Neutrophil (primary cell): ENCODE measurements around the gene COPB1.

ENCODE experiments used
- H3K27ac ChIP-seq: fragments of 200-600 bp; sonication (generic); 2 replicates; pipeline ENCODE4 v1.5.1; 2016; ENCODE audit warnings: mild to moderate bottlenecking, moderate library complexity
- H3K27me3 ChIP-seq: fragments of 200-600 bp; sonication (generic); 2 replicates; pipeline ENCODE4 v1.6.0; 2016; ENCODE audit warnings: mild to moderate bottlenecking
- H3K36me3 ChIP-seq: fragments of 200-600 bp; sonication (generic); 2 replicates; pipeline ENCODE4 v1.5.1; 2017
- H3K4me1 ChIP-seq, 2 experiments: fragments of 200-600 bp in 1 of 2; sonication (generic) in 1 of 2; 1 replicate in 1 of 2; 2 replicates in 1 of 2; pipeline versions ENCODE4 v1.5.1 to v1.6.1; 2013 to 2016; ENCODE audit warnings: low read depth in 1 of 2, low read length in 1 of 2, mild to moderate bottlenecking in 1 of 2, moderate library complexity in 1 of 2; ENCODE audit not compliant: control insufficient read depth in 1 of 2, insufficient read depth in 1 of 2
- H3K4me3 ChIP-seq, 2 experiments: fragments of 200-600 bp in 1 of 2; sonication (generic) in 1 of 2; 1 replicate in 1 of 2; 2 replicates in 1 of 2; pipeline ENCODE4 v1.5.1; 2013 to 2016; ENCODE audit warnings: low read depth in 1 of 2, low read length in 1 of 2, mild to moderate bottlenecking in 1 of 2, moderate library complexity in 1 of 2
- H3K9me3 ChIP-seq: fragments of 200-600 bp; sonication (generic); 2 replicates; pipeline ENCODE4 v1.5.1; 2016
- TF ChIP-seq, protein P1 (sequence below): fragments of 200-600 bp; sonication (generic); IDR thresholded peaks from 2 replicates; pipeline ENCODE4 v1.5.1; 2016; ENCODE audit warnings: antibody characterized with exemption

The COPB1 gene

DNA sequence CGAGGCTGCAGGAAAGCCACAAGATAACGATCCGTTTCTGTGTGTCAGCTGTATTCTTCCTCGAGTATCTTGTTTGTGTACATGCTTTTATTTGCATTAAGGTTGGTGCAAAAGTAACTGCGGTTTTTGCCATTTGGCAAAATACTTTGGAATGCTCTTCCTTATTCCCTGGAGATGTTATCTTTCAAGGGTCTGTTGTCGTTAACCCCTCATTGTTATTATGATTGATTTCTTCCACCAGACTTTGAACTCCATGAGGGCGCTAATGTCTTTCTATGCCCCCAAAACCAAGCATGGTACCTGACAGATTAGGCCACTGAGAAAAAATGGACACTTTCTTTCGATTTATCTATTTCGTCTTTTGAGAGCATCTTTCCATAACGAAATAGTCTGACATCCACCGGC lies 21.1 kb upstream of the COPB1 start:
- H3K27ac ChIP-seq: peak overlapping the region; percentile 94
- TF ChIP-seq, protein P1, sequence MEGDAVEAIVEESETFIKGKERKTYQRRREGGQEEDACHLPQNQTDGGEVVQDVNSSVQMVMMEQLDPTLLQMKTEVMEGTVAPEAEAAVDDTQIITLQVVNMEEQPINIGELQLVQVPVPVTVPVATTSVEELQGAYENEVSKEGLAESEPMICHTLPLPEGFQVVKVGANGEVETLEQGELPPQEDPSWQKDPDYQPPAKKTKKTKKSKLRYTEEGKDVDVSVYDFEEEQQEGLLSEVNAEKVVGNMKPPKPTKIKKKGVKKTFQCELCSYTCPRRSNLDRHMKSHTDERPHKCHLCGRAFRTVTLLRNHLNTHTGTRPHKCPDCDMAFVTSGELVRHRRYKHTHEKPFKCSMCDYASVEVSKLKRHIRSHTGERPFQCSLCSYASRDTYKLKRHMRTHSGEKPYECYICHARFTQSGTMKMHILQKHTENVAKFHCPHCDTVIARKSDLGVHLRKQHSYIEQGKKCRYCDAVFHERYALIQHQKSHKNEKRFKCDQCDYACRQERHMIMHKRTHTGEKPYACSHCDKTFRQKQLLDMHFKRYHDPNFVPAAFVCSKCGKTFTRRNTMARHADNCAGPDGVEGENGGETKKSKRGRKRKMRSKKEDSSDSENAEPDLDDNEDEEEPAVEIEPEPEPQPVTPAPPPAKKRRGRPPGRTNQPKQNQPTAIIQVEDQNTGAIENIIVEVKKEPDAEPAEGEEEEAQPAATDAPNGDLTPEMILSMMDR: no peak
- peak overlapping the region; percentile 77 to 95 for H3K4me3 ChIP-seq
- H3K27me3 ChIP-seq: no peaks in the 10 kb centered on the region
- peaks cover 16% of the 10 kb centered on the region for H3K36me3 ChIP-seq
- peaks cover 16 to 21% of the 10 kb centered on the region in 2 experiments for H3K4me1 ChIP-seq
- H3K9me3 ChIP-seq: no peaks in the 10 kb centered on the region

DNA sequence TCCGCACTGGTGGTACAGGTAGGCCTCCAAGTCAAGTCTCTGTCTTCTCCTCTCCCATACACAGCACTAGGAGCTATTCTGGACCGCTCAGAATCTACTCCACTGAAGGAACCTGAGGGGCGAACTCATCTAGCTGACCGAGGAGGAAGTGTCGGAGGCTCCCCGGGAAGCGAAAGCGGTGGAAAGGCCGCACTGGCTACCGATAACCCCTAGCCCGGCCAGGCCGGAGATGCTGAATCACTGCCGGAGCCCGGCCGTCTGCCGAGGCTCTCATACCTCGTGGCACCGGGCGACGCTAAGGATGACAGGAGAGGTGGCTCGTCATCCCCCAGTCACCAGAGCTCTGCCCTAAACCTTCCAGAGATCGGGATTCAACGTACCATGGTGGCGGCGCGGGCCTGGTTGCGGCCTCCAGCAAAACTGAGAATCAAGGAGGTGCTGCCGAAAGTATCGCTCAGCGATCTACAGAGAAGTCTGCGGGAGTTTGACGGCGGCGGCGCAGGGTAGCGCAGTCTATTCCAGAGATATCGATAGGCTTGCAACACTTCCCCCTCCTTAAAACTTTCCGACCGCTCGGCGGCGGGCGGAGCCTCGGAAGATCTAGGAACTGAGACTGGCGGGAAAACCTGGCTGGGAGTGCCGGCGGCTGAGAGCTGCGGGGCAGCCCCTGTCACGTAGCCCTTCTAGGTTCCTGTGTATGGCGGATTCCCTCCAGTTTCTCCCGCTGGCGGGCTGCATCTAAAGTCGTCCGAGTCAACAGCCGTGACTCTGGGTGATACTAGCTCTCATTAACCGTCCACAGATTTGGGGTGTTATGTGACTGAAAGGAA lies 20.5 kb upstream of the COPB1 start, which contains the start of gene PSMA1:
Gene PSMA1, minus strand, starts transcription at position 470 of the 830 bp plus-strand sequence. Its CDS starts 87 bp downstream, at position 383.
- peaks cover 20% of the 10 kb centered on the region for H3K36me3 ChIP-seq
- H3K4me1 ChIP-seq: peaks cover 16 to 21% of the 10 kb centered on the region in 2 experiments
- H3K4me3 ChIP-seq: peak within 1 kb of the TSS; percentile 77 to 95
- no peaks in the 10 kb centered on the region for H3K27me3 ChIP-seq
- TF ChIP-seq, protein P1: peak; percentile 92
- no peaks in the 10 kb centered on the region for H3K9me3 ChIP-seq
- peak within 1 kb of the TSS; percentile 94 for H3K27ac ChIP-seq

DNA sequence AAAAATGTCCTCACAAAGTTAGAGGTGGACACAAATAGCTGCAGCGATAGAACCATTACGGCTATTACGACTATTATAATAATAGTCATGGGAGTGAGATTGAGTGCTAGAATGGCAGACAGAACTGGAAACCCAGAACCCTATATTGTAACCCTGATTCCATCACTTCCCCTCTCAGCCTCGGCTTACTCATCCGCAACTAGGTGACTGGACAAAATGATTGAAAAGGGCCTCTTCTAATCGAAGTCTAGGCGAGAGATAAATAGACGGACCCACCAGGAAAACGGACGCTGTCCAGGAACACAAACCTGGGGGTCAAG lies 19.9 kb upstream of the COPB1 start:
- Histone ChIP-seq H3K4me3 (peak overlapping the region; percentile 77 to 95), H3K9me3 (no peaks in the 10 kb centered on the region), H3K27ac (peak overlapping the region; percentile 94), H3K27me3 (no peaks in the 10 kb centered on the region), H3K36me3 (peaks cover 25% of the 10 kb centered on the region), H3K4me1 (peaks cover 16 to 21% of the 10 kb centered on the region in 2 experiments)
- TF ChIP-seq, protein P1: no peak

DNA sequence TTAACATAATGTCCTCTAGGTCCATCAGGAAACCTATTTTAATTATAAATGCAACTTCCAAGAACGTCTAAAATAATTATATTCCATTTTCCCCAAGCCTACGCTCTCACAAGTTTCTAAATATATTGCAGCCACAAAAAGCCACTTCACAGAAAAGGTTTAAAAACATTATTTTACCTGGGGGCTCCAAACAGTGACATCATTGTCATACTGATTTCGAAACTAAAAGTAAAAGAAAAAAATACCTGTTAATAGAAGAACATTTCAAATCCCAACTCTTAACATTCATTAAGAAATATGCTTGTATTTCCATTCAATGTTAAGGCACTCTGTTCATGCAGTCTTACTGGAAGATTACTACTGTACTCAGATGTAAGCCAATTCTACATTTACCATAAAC lies 19.2 kb upstream of the COPB1 start:
- H3K36me3 ChIP-seq: peaks cover 33% of the 10 kb centered on the region
- TF ChIP-seq, protein P1: no peak
- peaks cover 16 to 21% of the 10 kb centered on the region in 2 experiments for H3K4me1 ChIP-seq
- no peaks in the 10 kb centered on the region for H3K9me3 ChIP-seq
- H3K27ac ChIP-seq: peak overlapping the region; percentile 94
- peak overlapping the region; percentile 77 to 95 for H3K4me3 ChIP-seq
- no peaks in the 10 kb centered on the region for H3K27me3 ChIP-seq

DNA sequence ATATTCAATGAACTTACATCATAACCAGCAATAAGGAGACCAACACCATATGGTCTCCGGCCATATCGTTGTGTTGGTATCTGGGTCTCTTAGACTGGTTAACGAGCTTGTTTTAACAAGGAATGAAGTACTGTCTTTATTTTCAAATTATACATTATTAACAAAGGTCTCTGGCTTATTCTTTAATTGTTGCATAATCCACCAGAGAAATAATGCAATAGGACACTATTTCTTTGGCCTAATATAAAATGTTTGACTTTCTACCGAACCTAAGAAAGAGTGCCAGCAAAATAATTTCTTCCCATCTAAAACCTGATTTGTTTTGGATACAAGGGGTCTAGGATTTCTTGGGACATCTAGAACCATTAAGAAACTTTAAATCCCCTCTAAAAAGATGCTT lies 14.2 kb upstream of the COPB1 start:
- Histone ChIP-seq H3K4me1 (peaks cover 3% of the 10 kb centered on the region in 2 experiments), H3K27ac (no peak overlapping the region), H3K27me3 (no peaks in the 10 kb centered on the region), H3K9me3 (no peaks in the 10 kb centered on the region), H3K4me3 (no peak overlapping the region), H3K36me3 (peaks cover 78% of the 10 kb centered on the region)
- TF ChIP-seq, protein P1: no peak
